Activated T-cell treated with anti-CD3 and anti-CD28 coated beads for 24 hours (primary cell): ENCODE measurements around the gene PLCXD3.

Experiments
- DNase-seq: peaks from one replicate; pipeline ENCODE4 v3.0.0-alpha.2; 2020; ENCODE audit warnings: low read depth

PLCXD3 gene

DNA sequence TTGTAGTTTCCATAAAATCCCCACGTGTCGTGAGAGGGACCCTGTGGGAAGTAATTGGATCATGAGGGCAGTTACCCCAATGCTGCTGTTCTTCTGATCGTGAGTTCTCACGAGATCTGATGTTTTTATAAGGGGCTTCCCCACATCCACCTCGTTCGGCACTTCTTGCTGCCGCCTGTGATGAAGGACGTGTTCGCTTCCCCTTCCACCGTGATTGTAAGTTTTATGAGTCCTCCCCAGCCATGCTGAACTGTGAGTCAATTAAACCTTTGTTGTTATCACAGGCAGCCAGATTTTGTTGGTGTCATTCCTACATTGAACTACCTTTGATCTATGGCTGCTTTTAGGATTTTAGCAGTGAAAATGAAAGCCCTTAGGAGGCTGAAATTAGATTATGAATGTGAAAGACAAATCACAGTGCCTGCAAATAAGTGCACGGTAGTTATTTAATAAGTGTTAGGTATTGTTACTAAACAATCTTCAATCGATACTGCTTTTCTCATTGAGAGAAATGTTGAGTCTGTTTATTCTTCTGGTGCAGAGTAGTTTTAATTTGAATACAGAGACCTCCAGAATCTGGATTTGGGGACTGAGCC lies 229.1 kb downstream of the PLCXD3 start:
- DNase-seq, result no peak

DNA sequence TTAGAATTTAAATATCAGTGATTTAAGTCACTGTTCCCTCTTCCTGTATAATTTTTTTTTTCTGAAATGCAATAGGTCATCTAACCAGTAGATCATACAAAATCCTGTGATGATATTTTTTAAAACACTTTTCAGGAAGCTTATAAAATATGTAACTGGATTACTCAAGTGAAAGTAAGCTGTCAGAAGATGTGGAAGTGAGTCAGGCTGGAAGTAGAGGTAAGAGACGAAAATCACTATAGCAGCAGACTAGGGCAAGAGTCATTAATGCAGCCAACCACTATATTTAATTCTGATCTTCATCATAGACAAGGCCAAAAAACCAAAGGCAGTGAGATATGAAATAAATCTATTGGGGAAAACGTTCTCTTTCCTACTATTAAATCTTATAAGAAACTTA lies 231.4 kb downstream of the PLCXD3 start:
- DNase-seq, result no peak

DNA sequence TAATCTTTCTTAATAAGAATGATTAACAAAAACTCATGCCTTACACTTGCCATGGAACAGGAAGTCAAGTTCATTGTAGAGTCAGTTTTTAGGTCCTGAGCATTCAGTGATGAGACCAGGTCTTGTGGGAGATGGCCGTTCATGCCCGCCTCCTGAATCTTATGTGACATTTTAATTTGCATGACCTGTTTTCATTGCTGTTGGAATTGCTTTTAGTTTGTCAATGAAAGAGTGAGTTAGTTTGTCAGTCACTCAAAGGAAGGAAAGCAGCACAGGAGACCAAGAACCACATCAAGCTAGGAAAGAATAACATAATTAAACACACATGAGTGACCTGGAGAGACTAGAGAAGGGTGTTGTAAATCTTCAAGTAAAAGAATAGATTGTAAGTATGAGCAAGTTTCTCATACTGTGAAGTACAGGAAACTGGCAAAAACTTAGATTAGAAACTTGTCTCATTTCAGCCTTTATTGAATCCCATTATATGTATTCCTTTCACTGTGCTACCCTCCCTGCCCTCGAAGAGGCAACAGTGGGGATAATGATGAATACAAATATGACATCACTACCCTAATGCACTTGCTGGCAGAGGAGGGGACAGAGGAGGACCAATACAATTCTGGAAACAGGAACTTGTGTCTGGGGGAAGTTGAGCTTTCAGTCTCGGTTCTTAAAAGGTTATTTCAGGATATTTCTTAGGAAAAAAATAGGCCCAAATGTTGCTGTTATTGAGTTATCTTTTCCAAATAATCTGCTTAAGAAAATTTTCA lies 232.7 kb downstream of the PLCXD3 start:
- no peak for DNase-seq

DNA sequence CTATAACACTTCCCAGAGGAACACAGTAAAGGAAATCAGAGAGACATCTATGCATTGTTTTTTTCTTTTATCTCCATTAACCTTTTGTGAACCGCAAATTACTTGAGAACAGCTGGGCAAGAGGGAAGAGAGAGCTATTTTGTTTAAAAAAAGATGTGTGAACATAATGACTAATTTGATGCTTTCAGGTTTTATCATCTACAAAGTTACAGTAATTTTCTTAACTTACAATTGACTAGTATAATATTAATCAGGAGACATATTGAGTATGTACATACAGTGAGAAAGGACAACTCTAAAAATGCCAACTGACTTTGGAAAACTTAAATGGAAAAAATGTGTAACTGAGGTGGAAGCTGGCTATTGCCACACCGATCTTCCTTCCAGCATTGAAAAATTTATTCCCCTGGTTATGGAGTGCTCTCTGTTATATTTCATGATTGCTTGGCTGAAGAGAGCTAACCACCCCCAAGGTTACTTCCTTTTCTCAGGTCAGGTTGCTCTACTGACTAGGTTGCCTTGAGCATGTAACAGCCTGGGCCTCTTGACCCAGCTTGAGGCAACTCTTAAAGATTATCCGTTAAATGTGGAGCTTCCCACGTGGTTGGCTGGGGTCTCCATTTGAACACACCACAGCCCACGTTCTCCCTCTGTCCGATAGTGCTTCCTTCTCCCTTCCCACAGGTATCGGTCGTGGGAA lies 234.4 kb downstream of the PLCXD3 start:
- DNase-seq, result no peak

DNA sequence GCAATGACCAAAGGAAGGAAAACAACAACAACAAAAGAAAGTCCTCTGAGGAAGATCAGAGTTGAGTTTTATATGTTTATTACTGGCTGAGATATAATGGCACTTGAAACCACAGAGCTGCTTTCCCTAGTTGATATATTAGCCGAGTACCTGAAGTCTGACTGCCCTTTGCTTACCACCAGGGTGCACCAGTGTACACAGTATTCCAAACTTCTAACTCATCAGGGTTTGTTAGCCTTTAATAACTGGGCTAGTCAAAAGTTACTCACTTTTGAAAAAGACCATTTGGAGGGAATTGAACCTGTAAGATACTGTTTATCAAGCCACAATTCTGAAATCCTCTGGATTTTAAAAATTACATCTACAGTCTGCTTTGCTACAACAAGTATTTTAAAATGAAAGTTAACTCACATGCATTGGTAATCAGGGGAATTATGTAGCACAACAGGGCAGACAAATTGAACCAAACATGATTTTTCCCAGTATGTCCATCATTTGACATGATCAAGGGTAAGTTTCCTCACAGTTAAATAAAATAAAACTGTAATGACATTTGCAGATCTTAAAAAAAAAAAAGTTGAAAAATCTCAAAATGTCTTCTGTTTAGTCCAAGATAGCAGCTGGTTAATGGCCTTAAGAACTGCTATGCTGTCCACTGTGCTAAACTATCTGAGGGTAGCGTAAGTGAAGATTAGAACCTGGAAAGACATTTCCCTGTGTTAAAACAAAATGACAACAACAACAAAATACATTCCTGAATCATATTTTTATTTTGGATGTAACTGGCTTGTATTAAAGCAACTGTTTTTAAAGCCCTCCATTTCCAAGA lies 239.8 kb downstream of the PLCXD3 start:
- DNase-seq, result no peak

DNA sequence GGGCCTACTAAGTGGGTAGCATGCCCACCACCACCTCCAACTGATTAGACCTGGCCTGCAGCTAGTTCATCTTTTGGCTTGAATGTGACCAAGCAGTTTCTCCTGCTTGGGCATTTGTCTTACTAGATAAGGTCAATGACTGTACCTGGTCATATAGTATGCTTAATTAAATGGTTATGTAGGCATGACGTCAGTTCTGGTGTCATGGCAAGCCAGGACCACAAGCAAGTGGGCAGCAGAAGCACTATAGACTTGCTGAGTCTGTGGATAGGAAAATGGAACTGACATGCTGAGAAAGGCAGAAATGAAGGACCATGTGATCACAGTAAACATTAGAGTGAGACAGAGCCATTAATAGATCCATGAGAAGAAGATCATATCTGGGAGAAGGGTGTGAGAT lies 241.5 kb downstream of the PLCXD3 start:
- no peak for DNase-seq

DNA sequence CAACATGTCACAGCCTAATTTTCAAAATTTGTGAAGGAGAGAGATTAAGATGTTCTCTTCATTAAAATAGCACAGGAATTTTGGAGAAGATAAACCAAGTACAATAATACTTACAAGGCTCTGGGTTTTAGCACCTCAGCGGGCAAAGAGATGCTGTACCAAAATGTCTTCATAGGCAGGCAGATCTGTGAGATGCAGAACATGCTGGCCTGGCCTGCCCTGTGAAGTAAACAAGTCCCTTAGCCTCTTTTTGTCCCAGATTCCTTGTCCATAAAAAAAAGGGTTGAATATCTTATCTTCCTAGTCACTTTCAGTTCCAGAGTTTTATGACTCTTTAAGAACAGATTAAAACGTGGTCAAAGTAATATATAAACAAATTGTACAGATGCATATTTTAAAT lies 244.0 kb downstream of the PLCXD3 start:
- no peak for DNase-seq

DNA sequence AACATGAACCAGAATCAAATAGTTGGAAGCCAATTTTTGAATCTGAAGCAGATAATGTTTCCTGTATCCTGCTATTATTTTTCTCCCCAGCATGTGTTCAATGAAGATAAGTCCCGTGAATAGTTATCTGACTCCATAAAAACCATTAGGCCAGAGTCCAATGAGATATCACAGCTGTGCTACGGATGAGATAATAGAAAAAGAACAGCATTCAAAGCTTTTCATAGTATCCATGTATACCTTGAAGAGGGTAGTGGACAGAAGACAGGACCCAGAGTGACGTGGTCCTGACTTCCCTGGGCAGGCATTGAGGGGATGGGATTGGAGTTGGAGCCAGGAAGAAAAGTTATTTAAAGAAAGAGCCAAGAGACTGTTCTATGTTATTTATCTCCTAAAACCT lies 246.4 kb downstream of the PLCXD3 start:
- DNase-seq, result no peak

DNA sequence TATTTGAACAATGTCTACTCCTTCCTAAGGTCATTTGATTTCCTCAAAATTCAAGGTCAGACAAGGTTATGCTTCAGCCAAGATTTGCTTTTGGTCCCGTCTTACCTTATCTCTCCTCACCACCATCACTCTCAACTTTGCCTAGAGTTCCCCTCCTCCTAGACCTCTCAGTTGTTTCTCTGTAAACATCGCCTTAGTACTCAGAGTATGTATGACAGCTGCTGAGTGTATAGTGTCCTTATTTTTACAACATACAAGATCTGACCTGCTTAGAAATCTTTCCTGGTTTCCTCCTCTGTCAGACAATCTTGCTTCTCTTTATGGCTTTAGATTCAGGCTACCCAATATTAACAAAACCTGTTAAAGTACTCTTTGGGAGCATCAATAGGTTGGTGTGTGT lies 247.1 kb downstream of the PLCXD3 start:
- no peak for DNase-seq
